ENCODE data around the gene GGN. TPM values are rescaled to one million over a fixed set of nuclear protein-coding genes. Genes with fewer than 3 reads are reported as not detected.
A peak's percentile ranks its signal among the peaks of the same experiment; 100 is the strongest.

Gene GGN
- polyA plus RNA-seq, 1 experiment, result 0.44 TPM

DNA sequence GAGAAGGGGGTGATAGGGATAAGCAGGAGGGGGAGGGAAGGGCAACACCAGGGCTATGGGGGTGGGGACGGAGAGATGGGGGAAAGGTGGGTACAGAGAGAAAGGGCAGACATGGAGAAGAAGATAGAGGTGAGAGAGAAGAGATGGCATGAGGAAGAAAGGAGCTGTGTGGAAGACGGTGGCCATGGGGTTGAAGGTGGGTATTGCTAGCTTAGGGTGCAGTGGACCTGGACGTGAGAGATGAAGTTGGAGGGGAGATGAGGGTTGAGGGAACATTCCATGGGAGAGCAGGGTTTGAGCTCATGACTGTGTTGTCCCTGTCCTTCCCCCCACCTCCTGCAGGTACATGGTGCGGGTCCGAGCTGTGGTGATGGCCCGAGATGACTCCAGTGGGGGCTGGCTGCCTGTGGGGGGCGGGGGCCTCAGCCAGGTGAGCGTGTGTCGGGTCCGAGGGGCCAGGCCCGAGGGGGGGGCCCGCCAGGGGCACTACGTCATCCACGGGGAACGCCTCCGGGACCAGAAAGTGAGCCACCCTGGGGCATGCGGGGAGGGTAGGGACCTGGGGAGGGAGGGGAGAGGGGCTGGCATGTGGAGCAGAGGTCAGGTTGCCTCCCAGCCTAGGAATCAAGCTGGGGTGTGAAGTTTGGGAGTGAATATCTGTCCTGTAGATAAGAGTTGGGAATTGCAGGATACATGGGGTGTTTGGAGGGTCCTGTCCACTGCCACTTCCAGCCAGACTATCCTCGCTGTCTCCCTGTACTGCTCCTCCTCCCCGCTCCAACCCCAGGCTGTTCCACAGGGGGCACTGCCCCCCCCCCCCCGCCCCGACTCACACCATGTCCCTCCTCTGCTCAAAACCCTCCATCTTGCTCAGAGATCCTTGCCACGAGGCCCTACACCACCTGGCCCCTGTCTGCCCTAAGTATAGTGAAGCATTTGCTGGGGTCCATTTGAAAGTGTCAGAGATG, 2.4 kb upstream of the GGN start:
- Histone ChIP-seq H3K36me3 (ENCODE audit: control insufficient read depth, insufficient read depth, low read length) (peaks cover 14% of the 10 kb centered on the region), H3K4me3 (ENCODE audit: low read depth, low read length) (peak overlapping the region; percentile 91), H3K27me3 (ENCODE audit: control insufficient read depth, insufficient read depth, low read length) (no peaks in the 10 kb centered on the region)
- TF ChIP-seq CTCF (IDR thresholded peaks at IDR 0.05; ENCODE audit: insufficient read depth, low read depth, low read length), result no peak
- ChIA-PET POLR2A (interaction anchor here (0.6 to 1.4 kb wide), 3 partner anchors 16 to 599 kb away, joined by 3 to 23 read pairs (median 5); partner anchors contain the start of gene PSMD8), CTCF (interaction anchor here (1.7 to 4.2 kb wide), 4 partner anchors 13 to 488 kb away, joined by 6 to 20 read pairs (median 16); partner anchors contain the start of gene FAM98C)
- no peak for DNase-seq (ENCODE audit: low read depth)

- TF ChIP-seq CTCF (IDR thresholded peaks at IDR 0.05; ENCODE audit: insufficient read depth, low read depth, low read length), result no peak
- no peak for DNase-seq (ENCODE audit: low read depth)
- CTCF ChIA-PET, result interaction anchor here (1.7 to 3.6 kb wide), 3 partner anchors 14 to 487 kb away, joined by 6 to 20 read pairs (median 11); partner anchors contain the start of gene FAM98C
- Histone ChIP-seq H3K27me3 (ENCODE audit: control insufficient read depth, insufficient read depth, low read length) (no peaks in the 10 kb centered on the region), H3K4me3 (ENCODE audit: low read depth, low read length) (peak overlapping the region; percentile 91), H3K36me3 (ENCODE audit: control insufficient read depth, insufficient read depth, low read length) (peaks cover 20% of the 10 kb centered on the region)
- POLR2A ChIA-PET, result interaction anchor here (0.8 to 1.4 kb wide), 2 partner anchors 15 to 599 kb away, joined by 3 to 23 read pairs; partner anchors contain the start of gene PSMD8
Observed at GRCh38 chr19:38389101-38389925, 1.5 kb upstream of the GGN start.

GRCh38 chr19:38388349-38389100, 691 bp upstream of the GGN start, which contains the start of gene SPRED3:
Gene SPRED3 (plus strand): TSS chr19:38388697. CDS start chr19:38390303, 1,606 bp downstream.
- Histone ChIP-seq H3K36me3 (ENCODE audit: control insufficient read depth, insufficient read depth, low read length) (peaks cover 23% of the 10 kb centered on the region), H3K27me3 (ENCODE audit: control insufficient read depth, insufficient read depth, low read length) (no peaks in the 10 kb centered on the region), H3K4me3 (ENCODE audit: low read depth, low read length) (peak within 1 kb of the TSS; percentile 91)
- ChIA-PET CTCF (interaction anchor here (0.7 to 3.6 kb wide), 7 partner anchors 12 to 154 kb away, joined by 3 to 20 read pairs (median 8); partner anchors contain the start of genes FAM98C and PSMD8), POLR2A (interaction anchor here (0.7 to 1.3 kb wide), 5 partner anchors 12 to 903 kb away, joined by 3 to 18 read pairs (median 4); partner anchors contain the start of genes FAM98C and PSMD8)
- DNase-seq (ENCODE audit: low read depth), result no peak
- no peak for TF ChIP-seq CTCF (IDR thresholded peaks at IDR 0.05; ENCODE audit: insufficient read depth, low read depth, low read length)

DNA sequence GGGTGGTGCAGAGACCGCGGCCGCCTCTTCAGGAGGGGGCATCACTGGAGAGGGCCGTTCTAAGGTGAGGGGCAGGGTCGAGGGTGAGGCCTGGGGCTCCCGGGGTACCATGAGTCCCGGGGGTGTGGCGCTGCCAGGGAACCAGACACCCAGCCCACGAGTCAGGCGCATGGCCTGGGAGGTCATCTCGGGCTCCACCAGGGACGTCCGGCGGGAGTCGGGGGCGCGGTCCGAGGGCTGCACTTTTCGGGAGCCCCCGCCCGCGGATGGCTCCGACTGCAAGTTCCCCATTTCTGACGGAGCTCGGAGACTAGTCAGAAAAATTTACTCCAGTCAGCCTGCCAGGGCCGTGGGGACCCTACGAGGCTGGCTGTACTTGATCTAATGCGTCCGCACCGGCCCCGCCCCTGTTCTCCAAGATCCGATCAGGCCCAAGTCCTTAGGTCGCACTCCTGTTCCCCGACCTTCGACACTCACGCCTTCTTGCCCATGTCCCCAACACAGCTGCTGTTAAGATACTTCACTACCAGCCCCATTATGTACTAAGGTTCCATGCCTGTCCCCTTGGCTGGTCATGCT, 774 bp downstream of the GGN start:
- no peak for TF ChIP-seq CTCF (IDR thresholded peaks at IDR 0.05; ENCODE audit: insufficient read depth, low read depth, low read length)
- ChIA-PET POLR2A (interaction anchor here (0.5 to 1.3 kb wide), 7 partner anchors 11 to 993 kb away, joined by 3 to 18 read pairs (median 4); partner anchors contain the start of genes FAM98C and PSMD8), CTCF (interaction anchor here (1.0 to 3.6 kb wide), 8 partner anchors 11 to 485 kb away, joined by 3 to 12 read pairs (median 4); partner anchors contain the start of genes CATSPERG, FAM98C and PSMD8)
- DNase-seq (ENCODE audit: low read depth), result no peak
- peaks cover 28% of the 10 kb centered on the region for H3K36me3 ChIP-seq (ENCODE audit: control insufficient read depth, insufficient read depth, low read length)
- H3K4me3 ChIP-seq (ENCODE audit: low read depth, low read length), result peak overlapping the region; percentile 91
- no peaks in the 10 kb centered on the region for H3K27me3 ChIP-seq (ENCODE audit: control insufficient read depth, insufficient read depth, low read length)
